Mucosa of descending colon (tissue), 3 donors: ENCODE results near the gene KIF23. TPM values are rescaled to one million over a fixed set of nuclear protein-coding genes. Genes with fewer than 3 reads are reported as not detected.

ENCODE experiments used
- ATAC-seq: fragments of 200-7000 bp; cut with Tn5 transposase; one replicate; pipeline ENCODE4 v1.9.1; 2020; ENCODE audit warnings: mild to moderate bottlenecking, moderate library complexity
- DNase-seq, 3 donors: peaks; one replicate each; pipeline ENCODE4 v3.0.0-alpha.2; 2020
- H3K36me3 ChIP-seq: fragments of 200-600 bp; one replicate; pipeline ENCODE4 v1.8.0; 2021; ENCODE audit warnings: low read depth, mild to moderate bottlenecking
- H3K4me1 ChIP-seq: fragments of 200-600 bp; one replicate; pipeline ENCODE4 v1.8.0; 2021; ENCODE audit warnings: low read depth, mild to moderate bottlenecking
- H3K4me3 ChIP-seq: fragments of 200-600 bp; one replicate; pipeline ENCODE4 v1.8.0; 2021; ENCODE audit warnings: mild to moderate bottlenecking
- H3K9me3 ChIP-seq: fragments of 200-600 bp; one replicate; pipeline ENCODE4 v1.8.0; 2021; ENCODE audit warnings: mild to moderate bottlenecking
- intact Hi-C, 2 donors: fragments of 100-400 bp; cut with DNase I in 1 of 2; cut with micrococcal nuclease in 1 of 2; formaldehyde crosslinking; loops; one replicate each; pipeline versions ENCODE4 v1.11.0 to v1.11.1; 2022; cut with DNase I, micrococcal nuclease
- total RNA-seq, 3 donors: library from RNA; stranded (reverse); fragmentation: NEBNext Ultra II Directional in 2 of 3; extraction: Animal tissue kit (Norgen Biotek cat#: 25700) in 2 of 3; gene quantifications; one replicate each; pipeline versions ENCODE4 v1.2.1 to v1.2.4, GENCODE V29; 2021 to 2023
- TF ChIP-seq, protein P1 (sequence below): fragments of 200-600 bp; IDR thresholded peaks from one replicate; pipeline ENCODE4 v1.8.0; 2022; ENCODE audit warnings: antibody characterized with exemption, mild to moderate bottlenecking
- donor health status: DM: no; HTN: no; CAD: no; lungs with moderate emphysema.
- donor health status: DM: no; HTN: no; CAD: no.
- donor health status: DM: no; HTN: yes; CAD: no.

KIF23 gene
- total RNA-seq, 3 donors from 2014 or later: 3.1 to 11.2 (median 4.4) TPM

DNA sequence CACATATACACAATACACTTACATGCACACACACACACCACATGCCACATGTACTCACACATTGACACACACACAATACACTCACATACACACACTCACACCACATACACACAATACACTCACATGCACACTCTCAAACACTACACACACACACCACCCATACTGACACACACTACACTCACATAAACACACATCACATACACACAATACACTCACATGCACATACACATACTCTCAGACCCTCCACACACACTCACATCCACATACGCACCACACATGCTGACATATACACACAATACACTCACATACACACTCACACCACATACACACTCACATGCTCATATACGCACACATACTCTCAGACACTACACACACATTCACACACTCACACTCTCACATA is 28.3 kb upstream of the KIF23 start:
- Histone ChIP-seq H3K36me3 (no peaks in the 10 kb centered on the region), H3K4me1 (no peaks in the 10 kb centered on the region), H3K9me3 (no peaks in the 10 kb centered on the region), H3K4me3 (no peak overlapping the region)
- TF ChIP-seq, protein P1, sequence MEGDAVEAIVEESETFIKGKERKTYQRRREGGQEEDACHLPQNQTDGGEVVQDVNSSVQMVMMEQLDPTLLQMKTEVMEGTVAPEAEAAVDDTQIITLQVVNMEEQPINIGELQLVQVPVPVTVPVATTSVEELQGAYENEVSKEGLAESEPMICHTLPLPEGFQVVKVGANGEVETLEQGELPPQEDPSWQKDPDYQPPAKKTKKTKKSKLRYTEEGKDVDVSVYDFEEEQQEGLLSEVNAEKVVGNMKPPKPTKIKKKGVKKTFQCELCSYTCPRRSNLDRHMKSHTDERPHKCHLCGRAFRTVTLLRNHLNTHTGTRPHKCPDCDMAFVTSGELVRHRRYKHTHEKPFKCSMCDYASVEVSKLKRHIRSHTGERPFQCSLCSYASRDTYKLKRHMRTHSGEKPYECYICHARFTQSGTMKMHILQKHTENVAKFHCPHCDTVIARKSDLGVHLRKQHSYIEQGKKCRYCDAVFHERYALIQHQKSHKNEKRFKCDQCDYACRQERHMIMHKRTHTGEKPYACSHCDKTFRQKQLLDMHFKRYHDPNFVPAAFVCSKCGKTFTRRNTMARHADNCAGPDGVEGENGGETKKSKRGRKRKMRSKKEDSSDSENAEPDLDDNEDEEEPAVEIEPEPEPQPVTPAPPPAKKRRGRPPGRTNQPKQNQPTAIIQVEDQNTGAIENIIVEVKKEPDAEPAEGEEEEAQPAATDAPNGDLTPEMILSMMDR: no peak
- ATAC-seq: no peak
- DNase-seq: no peak
- intact Hi-C loops: no loop called here

DNA sequence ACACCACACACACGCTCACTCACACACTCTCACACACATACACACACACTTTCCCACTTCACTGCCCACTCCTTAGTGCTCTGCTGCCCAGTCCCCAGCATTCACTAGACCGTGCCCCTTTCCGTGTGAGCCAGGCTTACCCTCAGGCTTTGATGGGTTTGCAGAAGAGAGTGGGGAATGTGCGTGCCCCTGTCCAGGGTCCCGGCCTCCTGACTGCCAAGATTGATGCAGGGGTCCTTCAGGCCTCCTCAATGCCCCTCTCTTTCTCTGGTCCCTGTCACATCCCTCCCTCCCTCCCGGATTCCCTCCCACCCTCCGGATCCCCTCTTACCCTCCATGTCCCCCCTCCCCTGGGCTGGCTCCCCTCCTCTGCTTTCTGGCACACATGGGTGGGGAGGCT is 27.9 kb upstream of the KIF23 start:
- H3K4me1 ChIP-seq: no peaks in the 10 kb centered on the region
- intact Hi-C loops: no loop called here
- DNase-seq (no peak), ATAC-seq (no peak)
- TF ChIP-seq, protein P1: no peak
- H3K9me3 ChIP-seq: no peaks in the 10 kb centered on the region
- no peaks in the 10 kb centered on the region for H3K36me3 ChIP-seq
- no peak overlapping the region for H3K4me3 ChIP-seq

DNA sequence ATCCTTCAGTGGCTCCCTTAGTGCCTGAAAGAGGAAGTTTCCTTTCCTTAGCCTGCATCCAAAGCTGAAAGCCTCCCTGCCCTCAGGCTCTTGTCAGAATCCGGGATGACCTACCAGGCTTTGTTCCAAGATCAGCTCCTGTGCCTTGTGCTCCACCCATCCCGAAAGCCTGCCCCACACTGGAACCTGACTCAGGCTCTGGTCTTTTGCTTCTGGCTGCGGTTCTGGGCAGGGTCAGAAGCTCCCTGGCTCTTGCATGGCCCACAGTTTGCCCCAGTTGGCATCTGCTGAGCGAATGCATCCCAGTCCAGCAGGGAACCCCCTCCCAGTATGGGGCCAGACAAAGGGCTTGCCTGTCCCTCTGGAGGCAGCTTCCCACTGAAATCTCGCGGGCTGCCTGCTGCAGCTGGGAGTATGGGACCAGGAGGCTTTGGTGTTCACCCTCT is 25.9 kb upstream of the KIF23 start:
- ATAC-seq (no peak), DNase-seq (no peak)
- no peak overlapping the region for H3K4me3 ChIP-seq
- no peaks in the 10 kb centered on the region for H3K36me3 ChIP-seq
- TF ChIP-seq, protein P1: no peak
- H3K4me1 ChIP-seq: no peaks in the 10 kb centered on the region
- no peaks in the 10 kb centered on the region for H3K9me3 ChIP-seq
- intact Hi-C loops: no loop called here

DNA sequence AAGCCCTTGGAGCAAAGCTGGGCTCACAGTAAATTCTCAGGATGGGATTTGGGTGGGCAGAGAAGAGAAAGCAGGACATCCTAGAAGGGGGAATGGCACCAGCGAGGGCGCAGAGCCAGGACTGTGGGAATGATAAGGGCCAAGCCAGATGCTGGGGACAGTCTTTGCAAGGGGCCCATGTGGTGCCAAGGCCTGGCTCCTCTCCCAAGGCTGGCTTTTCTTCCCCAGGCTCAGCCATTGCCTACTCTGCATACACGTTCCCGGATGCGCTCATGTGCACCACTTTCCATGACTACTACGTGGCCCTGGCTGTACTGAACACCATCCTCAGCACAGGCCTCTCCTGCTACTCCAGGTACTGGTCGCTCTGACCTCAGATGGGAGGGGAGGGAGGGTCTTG is 24.7 kb upstream of the KIF23 start:
- TF ChIP-seq, protein P1: no peak
- H3K36me3 ChIP-seq: no peaks in the 10 kb centered on the region
- H3K4me3 ChIP-seq: no peak overlapping the region
- ATAC-seq (no peak), DNase-seq (no peak)
- intact Hi-C loops: no loop called here
- H3K4me1 ChIP-seq: no peaks in the 10 kb centered on the region
- no peaks in the 10 kb centered on the region for H3K9me3 ChIP-seq

DNA sequence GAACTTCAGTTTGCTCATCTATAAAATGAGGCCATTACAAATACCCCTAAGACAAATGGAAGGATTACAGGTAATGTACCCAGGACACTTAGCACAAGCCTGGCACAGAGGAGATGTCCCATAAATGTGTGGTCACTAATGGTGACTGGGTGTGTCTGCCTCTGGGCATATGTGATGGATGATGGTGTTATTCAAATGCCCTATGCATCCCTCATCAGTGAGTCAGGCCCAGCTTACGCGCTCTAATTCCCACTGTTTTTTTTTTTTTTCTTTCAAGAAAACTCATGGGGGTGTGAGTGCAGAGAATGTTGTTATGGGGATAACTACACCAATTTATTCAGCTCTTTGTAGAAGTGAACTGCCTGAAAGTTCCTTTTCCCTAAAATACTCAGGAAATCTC is 23.6 kb upstream of the KIF23 start:
- ATAC-seq: no peak
- TF ChIP-seq, protein P1: no peak
- no peak overlapping the region for H3K4me3 ChIP-seq
- no peak for DNase-seq
- no peaks in the 10 kb centered on the region for H3K9me3 ChIP-seq
- intact Hi-C loops: no loop called here
- H3K4me1 ChIP-seq: no peaks in the 10 kb centered on the region
- no peaks in the 10 kb centered on the region for H3K36me3 ChIP-seq
